DND-41 (cell line): ENCODE data around the gene EYA4.

Experiments used
- CTCF ChIP-seq: IDR thresholded peaks from 2 replicates; pipeline ENCODE4 v1.5.1; 2012; ENCODE audit warnings: borderline replicate concordance, low read length, moderate library complexity, mild to moderate bottlenecking; ENCODE audit not compliant: poor library complexity, severe bottlenecking; ENCODE audit errors: extremely low read depth
- EZH2 ChIP-seq: IDR thresholded peaks from 3 replicates; pipeline ENCODE4 v1.6.1; 2012; ENCODE audit warnings: borderline replicate concordance, low read depth, mild to moderate bottlenecking, moderate library complexity, low read length, inconsistent platforms; ENCODE audit not compliant: severe bottlenecking

DNA sequence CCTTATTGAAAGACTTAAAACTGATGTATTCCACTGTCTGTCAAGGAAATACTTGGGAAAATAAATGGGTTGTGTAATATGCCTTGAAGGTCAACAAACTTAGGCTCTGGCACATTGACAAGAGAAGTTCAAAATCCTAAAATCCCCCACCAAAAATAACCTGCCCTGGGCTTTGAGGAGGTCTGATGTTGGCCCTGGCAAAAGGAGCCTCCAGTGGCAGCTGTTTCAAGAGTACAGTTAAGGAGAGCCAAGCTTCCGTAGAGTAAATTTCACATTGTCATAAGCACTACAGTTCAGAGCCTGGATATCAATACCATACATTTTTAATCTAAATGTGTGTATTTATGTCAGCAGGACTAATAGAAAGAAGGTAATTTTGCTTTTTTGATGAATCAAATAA lies 282.7 kb downstream of the EYA4 start:
- no peak for TF ChIP-seq CTCF
- TF ChIP-seq EZH2: no peak
